GM12874 (cell line): Measurements from ENCODE around the gene PCP2.

Experiments used
- CTCF ChIP-seq: IDR thresholded peaks from 2 replicates; pipeline ENCODE4 v1.5.1; 2011; ENCODE audit warnings: low read depth, mild to moderate bottlenecking, control low read depth, low read length, moderate library complexity; ENCODE audit not compliant: insufficient read depth

The PCP2 gene

GRCh38 chr19:7618348-7618747 lies 15.2 kb downstream of the PCP2 start:
- TF ChIP-seq CTCF = no peak

GRCh38 chr19:7617735-7618134 lies 15.8 kb downstream of the PCP2 start:
- no peak for TF ChIP-seq CTCF

- TF ChIP-seq CTCF = no peak
Observed at GRCh38 chr19:7617172-7617571, 16.3 kb downstream of the PCP2 start.

- no peak for TF ChIP-seq CTCF
Observed at GRCh38 chr19:7614859-7615741, 18.4 kb downstream of the PCP2 start.

- TF ChIP-seq CTCF = no peak
Observed at GRCh38 chr19:7612282-7613274, 20.9 kb downstream of the PCP2 start.

- TF ChIP-seq CTCF = no peak
Observed at GRCh38 chr19:7611541-7612279, 21.8 kb downstream of the PCP2 start.
